ENCODE data around the gene MUC5AC.

MUC5AC gene

GRCh38 chr11:1194977-1195681 is 37.4 kb downstream of the MUC5AC start:
- DNase-seq (ENCODE audit: extremely low read depth in 1 of 2, low read depth in 1 of 2), result no peak

- no peak for DNase-seq (ENCODE audit: extremely low read depth in 1 of 2, low read depth in 1 of 2)
Observed at GRCh38 chr11:1195682-1196515, 38.1 kb downstream of the MUC5AC start.

DNA sequence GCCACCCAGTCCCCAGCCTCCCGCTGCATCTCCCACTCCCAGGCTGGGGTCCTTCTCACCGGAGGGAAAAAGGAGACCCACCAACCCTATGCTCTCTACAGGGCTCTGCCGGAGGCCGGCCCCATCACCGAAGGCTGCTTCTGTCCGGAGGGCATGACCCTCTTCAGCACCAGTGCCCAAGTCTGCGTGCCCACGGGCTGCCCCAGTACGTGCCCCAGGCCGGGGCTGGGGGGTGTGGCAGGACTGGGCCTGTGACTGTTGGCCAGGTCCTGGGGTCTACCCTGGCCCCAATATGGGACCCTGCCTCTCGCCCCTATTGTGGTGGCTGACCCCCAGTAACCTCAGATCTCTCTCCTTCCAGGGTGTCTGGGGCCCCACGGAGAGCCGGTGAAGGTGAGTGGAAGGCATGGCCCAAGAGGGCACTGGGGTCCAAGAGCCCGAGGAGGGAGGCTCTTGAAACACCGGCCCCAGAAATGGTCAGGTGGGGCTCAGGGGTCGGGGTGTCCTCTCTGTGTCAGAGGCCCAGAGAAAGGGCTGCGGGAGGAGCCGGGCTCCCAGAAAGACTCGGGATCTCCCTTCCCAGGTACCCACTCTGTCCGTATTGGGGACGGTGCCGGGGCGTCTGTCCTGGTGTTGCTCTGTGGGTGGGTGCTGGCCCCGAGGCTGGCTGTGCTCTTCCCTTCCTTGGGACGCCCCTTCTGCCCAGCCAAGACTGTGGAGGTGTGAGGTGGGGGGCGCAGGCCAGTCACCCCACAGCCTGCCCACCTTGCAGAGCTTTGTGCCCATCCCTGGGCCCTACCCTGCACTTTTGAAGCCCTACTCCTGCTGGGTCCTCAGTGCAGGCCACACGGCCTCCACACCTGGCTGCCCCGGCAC is 39.0 kb downstream of the MUC5AC start:
- no peak for DNase-seq (ENCODE audit: extremely low read depth in 1 of 2, low read depth in 1 of 2)

DNA sequence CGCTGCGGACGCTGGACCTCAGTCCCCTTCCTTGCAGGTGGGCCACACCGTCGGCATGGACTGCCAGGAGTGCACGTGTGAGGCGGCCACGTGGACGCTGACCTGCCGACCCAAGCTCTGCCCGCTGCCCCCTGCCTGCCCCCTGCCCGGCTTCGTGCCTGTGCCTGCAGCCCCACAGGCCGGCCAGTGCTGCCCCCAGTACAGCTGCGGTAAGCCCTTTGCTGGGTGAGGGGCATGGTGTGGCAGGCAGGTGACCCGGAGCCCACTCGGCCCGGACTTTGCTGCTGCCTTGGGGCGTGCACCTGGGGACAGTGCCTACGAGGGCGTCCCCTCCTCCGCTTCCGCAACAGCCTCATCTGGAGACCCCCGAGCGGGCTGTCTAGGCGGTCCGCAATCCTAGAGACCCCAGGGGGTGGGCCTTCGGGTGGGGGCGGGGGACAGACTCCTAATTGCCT is 39.7 kb downstream of the MUC5AC start:
- DNase-seq (ENCODE audit: extremely low read depth in 1 of 2, low read depth in 1 of 2), result no peak

GRCh38 chr11:1197886-1198560 is 40.3 kb downstream of the MUC5AC start:
- no peak for DNase-seq (ENCODE audit: extremely low read depth in 1 of 2, low read depth in 1 of 2)

DNA sequence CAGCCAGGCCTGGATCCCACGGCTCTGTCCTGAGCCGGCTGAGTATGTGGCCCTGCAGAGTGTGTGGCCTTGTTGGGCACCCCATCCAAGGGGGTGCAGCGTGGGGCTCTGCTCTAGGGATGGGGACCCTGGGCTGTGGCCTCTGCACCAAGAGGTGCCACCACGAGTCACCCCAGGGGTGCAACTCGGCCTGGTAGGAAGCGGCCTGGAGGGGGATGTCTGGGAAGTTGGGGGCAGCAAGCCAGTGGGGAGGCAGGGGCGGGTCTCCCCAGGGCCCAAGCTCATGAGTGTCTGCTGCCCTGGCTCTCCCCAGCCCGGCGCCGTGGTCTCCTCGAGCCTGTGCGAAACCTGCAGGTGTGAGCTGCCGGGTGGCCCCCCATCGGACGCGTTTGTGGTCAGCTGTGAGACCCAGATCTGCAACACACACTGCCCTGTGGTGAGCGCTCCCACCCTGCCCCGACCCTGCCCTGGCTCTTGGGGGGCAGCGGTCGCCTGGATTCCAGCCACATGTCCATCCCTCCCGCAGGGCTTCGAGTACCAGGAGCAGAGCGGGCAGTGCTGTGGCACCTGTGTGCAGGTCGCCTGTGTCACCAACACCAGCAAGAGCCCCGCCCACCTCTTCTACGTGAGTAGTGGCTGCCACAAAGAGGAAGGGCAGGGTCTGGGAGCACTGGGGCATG is 40.9 kb downstream of the MUC5AC start:
- DNase-seq (ENCODE audit: extremely low read depth in 1 of 2, low read depth in 1 of 2), result no peak

- DNase-seq (ENCODE audit: extremely low read depth in 1 of 2, low read depth in 1 of 2), result no peak
Observed at GRCh38 chr11:1199241-1199750, 41.5 kb downstream of the MUC5AC start.

GRCh38 chr11:1199751-1200610 is 42.2 kb downstream of the MUC5AC start:
- DNase-seq (ENCODE audit: extremely low read depth in 1 of 2, low read depth in 1 of 2), result no peak

DNA sequence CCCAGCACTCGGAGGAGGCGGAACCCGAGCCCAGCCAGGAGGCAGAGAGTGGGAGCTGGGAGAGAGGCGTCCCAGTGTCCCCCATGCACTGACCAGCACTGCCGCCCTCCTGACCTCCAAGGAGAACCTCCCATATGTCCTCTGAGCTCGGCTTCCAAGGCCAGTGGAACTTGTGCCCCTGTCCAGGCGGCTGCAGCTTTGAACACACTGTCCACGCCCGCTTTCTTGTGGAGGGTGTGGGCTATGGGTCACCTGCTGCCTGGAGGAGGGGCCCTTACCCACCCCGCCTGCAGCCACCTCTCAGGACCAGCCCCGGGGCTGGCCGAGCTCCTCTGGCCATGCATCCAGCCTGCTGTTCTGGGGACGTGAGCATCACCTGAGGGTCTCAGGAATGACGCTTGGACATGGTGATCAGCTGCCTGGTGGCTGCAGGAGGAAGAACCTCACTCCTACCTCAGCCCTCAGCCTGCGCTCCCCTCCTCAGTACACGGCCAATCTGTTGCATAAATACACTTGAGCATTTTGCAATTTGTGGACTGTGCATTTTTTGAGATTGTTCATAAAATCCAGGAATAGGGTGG is 42.9 kb downstream of the MUC5AC start:
- no peak for DNase-seq (ENCODE audit: extremely low read depth in 1 of 2, low read depth in 1 of 2)

GRCh38 chr11:1201395-1202153 is 43.8 kb downstream of the MUC5AC start:
- no peak for DNase-seq (ENCODE audit: extremely low read depth in 1 of 2, low read depth in 1 of 2)

DNA sequence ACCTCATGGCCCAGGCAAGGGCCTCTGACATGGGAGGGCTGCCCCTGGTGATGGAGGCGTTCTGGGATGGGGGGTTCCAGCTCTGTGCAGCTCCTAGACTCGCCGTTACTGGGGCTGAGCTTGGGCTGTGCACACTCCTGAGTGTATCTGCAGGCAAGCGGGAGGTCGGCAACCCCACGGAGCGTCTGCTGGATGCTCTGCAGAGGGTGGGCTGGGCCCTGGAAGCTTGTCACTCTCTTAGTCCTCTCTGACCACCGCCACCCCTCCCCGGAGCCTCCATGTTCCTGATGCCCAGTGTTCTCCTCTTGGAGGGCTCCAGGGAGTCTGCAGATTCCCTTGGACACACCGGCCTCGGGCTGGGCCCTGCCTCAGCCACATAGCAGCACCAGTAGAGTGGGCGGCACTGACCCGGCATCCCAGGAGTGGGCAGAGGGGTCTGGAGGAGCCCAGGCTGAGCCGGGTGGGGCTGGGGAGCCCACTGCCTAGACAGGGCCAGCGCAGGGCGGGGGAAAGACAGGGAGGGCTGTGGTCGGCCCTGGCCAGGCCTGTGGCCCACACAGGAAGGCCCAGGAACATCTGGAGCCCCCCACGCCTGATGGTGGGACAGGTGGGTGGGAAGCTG is 44.5 kb downstream of the MUC5AC start:
- no peak for DNase-seq (ENCODE audit: extremely low read depth in 1 of 2, low read depth in 1 of 2)

GRCh38 chr11:1202776-1203504 is 45.2 kb downstream of the MUC5AC start:
- DNase-seq (ENCODE audit: extremely low read depth in 1 of 2, low read depth in 1 of 2), result peak; percentile 15 to 26

- no peak for DNase-seq (ENCODE audit: extremely low read depth in 1 of 2, low read depth in 1 of 2)
Observed at GRCh38 chr11:1203505-1204271, 45.9 kb downstream of the MUC5AC start.

DNA sequence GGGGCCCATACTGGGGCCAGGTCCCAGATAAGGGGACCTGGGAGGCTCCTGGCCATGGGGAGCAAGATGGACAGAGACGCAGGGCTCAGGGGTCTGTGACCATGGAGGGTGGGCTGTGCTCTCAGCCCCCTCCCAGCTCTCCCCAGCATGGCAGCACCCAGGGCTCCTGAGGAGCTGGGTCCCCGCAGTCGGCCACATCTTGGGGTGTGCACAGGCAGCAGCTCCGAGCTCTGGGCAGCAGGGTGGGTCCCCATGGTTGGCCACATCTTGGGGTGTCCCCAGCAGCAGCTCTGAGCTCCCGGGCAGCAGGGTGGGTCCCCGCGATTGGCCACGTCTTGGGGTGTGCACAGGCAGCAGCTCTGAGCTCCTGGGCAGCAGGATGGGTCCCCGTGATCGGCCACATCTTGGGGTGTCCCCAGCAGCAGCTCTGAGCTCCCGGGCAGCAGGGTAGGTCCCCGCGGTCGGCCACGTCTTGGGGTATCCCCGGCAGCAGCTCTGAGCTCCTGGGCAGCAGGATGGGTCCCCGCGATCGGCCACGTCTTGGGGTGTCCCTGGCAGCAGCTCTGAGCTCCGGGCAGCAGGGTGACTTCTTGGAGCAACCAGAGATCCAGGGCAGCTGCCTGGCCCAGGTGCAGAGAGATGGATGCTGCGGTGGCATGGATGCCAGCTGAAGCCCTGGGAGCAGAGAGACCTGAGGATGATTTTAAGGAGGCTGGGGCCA is 46.8 kb downstream of the MUC5AC start:
- DNase-seq (ENCODE audit: extremely low read depth in 1 of 2, low read depth in 1 of 2), result no peak

All from stimulated activated CD8-positive, alpha-beta memory T cell treated with anti-CD3 and anti-CD28 coated beads, Interleukin-7, amount 100 ng/mL, for 48 hours (primary cell).